NCI-H774 (cell line): Measurements from ENCODE around the gene COX19.

Experiments used
- DNase-seq: peaks from one replicate; lab custom pipeline; 2025; lab: John Stamatoyannopoulos, UW

COX19 gene

GRCh38 chr7:974820-975681 lies at the start of gene COX19:
Gene COX19 (minus strand): TSS chr7:975549. CDS start chr7:975509, 40 bp downstream.
- peak; percentile 86 for DNase-seq

- no peak for DNase-seq
Observed at GRCh38 chr7:1024331-1024841, 49.0 kb upstream of the COX19 start.

- no peak for DNase-seq
Observed at GRCh38 chr7:1022801-1023465, 47.6 kb upstream of the COX19 start.

GRCh38 chr7:1022356-1022755 lies 47.0 kb upstream of the COX19 start:
- no peak for DNase-seq

GRCh38 chr7:1021931-1022330 lies 46.6 kb upstream of the COX19 start:
- DNase-seq, result no peak

- no peak for DNase-seq
Observed at GRCh38 chr7:1021366-1021765, 46.0 kb upstream of the COX19 start.

GRCh38 chr7:1020849-1021251 lies 45.5 kb upstream of the COX19 start:
- DNase-seq, result no peak

- no peak for DNase-seq
Observed at GRCh38 chr7:1019789-1020610, 44.7 kb upstream of the COX19 start.

GRCh38 chr7:1019255-1019785 lies 44.0 kb upstream of the COX19 start:
- DNase-seq, result no peak

GRCh38 chr7:1018334-1018695 lies 43.0 kb upstream of the COX19 start:
- no peak for DNase-seq

- no peak for DNase-seq
Observed at GRCh38 chr7:1017586-1018333, 42.4 kb upstream of the COX19 start.

GRCh38 chr7:1016577-1017531 lies 41.5 kb upstream of the COX19 start:
- no peak for DNase-seq

- DNase-seq, result no peak
Observed at GRCh38 chr7:1015196-1016121, 40.1 kb upstream of the COX19 start.

- DNase-seq, result no peak
Observed at GRCh38 chr7:1014681-1015080, 39.3 kb upstream of the COX19 start.

GRCh38 chr7:1013581-1013980 lies 38.2 kb upstream of the COX19 start:
- DNase-seq, result no peak

GRCh38 chr7:1012716-1013095 lies 37.4 kb upstream of the COX19 start:
- no peak for DNase-seq

- DNase-seq, result no peak
Observed at GRCh38 chr7:1012004-1012715, 36.8 kb upstream of the COX19 start.

GRCh38 chr7:1011297-1012003 lies 36.1 kb upstream of the COX19 start:
- DNase-seq, result no peak
